ENCODE measurements around the gene KRT33B. TPM values are rescaled to one million over a fixed set of nuclear protein-coding genes. Genes with fewer than 3 reads are reported as not detected.
"Not testable (repeated sequence)": the region's sequence is repeated elsewhere in the genome, so short reads cannot be mapped to it uniquely, and the experiment has no call there.

The KRT33B gene
- total and polyA plus RNA-seq, 3 donors from 2014 or later: 0.25 TPM; not detected in 2

- Histone ChIP-seq H3K27ac (no peak overlapping the region), H3K4me1 (no peaks in the 10 kb centered on the region), H3K27me3 (no peaks in the 10 kb centered on the region), H3K9me3 (no peaks in the 10 kb centered on the region), H3K4me3 (no peak overlapping the region), H3K36me3 (ENCODE audit: low read depth, missing control alignments) (no peaks in the 10 kb centered on the region)
- no peak for DNase-seq
- TF ChIP-seq POLR2A (IDR thresholded peaks at IDR 0.05) (no peak), CTCF (IDR thresholded peaks at IDR 0.05) (no peak)
- intact Hi-C loops (cut with DNase I; ENCODE audit: low total_unique reads): no loop called here
- 91 to 92% methylated on average over 4 of the region's 4 CpGs for WGBS, 2 donors
Observed at GRCh38 chr17:41354536-41354935, 15.1 kb downstream of the KRT33B start.

GRCh38 chr17:41352597-41353366 is 16.8 kb downstream of the KRT33B start:
- no peak for TF ChIP-seq CTCF (IDR thresholded peaks at IDR 0.05)
- TF ChIP-seq POLR2A (IDR thresholded peaks at IDR 0.05): no peak
- Histone ChIP-seq H3K27ac (no peak overlapping the region), H3K36me3 (ENCODE audit: low read depth, missing control alignments) (no peaks in the 10 kb centered on the region), H3K4me3 (no peak overlapping the region), H3K9me3 (no peaks in the 10 kb centered on the region), H3K27me3 (no peaks in the 10 kb centered on the region), H3K4me1 (no peaks in the 10 kb centered on the region)
- intact Hi-C loops (cut with DNase I; ENCODE audit: low total_unique reads): no loop called here
- 85% methylated on average over 7 of the region's 7 CpGs for WGBS, 2 donors
- DNase-seq: no peak

GRCh38 chr17:41351177-41351576 is 18.4 kb downstream of the KRT33B start:
- intact Hi-C loops (cut with DNase I; ENCODE audit: low total_unique reads): no loop called here
- TF ChIP-seq CTCF (IDR thresholded peaks at IDR 0.05) (no peak), POLR2A (IDR thresholded peaks at IDR 0.05) (no peak)
- no peak overlapping the region for H3K4me3 ChIP-seq

GRCh38 chr17:41350381-41350878 is 19.2 kb downstream of the KRT33B start, which contains the start of gene KRT33A:
KRT33A (minus strand) TSS chr17:41350828; CDS start chr17:41350767, 61 bp downstream.
- 89 to 92% methylated on average over 15 to 16 of the region's 16 CpGs for WGBS, 2 donors
- intact Hi-C loops (cut with DNase I; ENCODE audit: low total_unique reads); H3K27me3 ChIP-seq; DNase-seq; H3K4me1 ChIP-seq; H3K36me3 ChIP-seq (ENCODE audit: low read depth, missing control alignments); H3K4me3 ChIP-seq; H3K27ac ChIP-seq; H3K9me3 ChIP-seq: not testable (repeated sequence)

More at GRCh38 chr17:41351177-41351576, 18.4 kb downstream of the KRT33B start:
- H3K27ac ChIP-seq: no peak overlapping the region
- H3K36me3 ChIP-seq (ENCODE audit: low read depth, missing control alignments): no peaks in the 10 kb centered on the region
- DNase-seq: no peak
- H3K4me1 ChIP-seq: no peaks in the 10 kb centered on the region
- H3K27me3 ChIP-seq: no peaks in the 10 kb centered on the region
- WGBS, 2 donors: 90 to 95% methylated on average over 2 of the region's 2 CpGs
- H3K9me3 ChIP-seq: no peaks in the 10 kb centered on the region

- DNase-seq: no peak
- no peaks in the 10 kb centered on the region for H3K4me1 ChIP-seq
- no peak for TF ChIP-seq CTCF (IDR thresholded peaks at IDR 0.05)
- no peak for TF ChIP-seq POLR2A (IDR thresholded peaks at IDR 0.05)
- WGBS, 2 donors: 84 to 87% methylated on average over 7 of the region's 7 CpGs
- no peaks in the 10 kb centered on the region for H3K27me3 ChIP-seq
- H3K4me3 ChIP-seq: no peak overlapping the region
- intact Hi-C loops (cut with DNase I; ENCODE audit: low total_unique reads): no loop called here
- no peaks in the 10 kb centered on the region for H3K9me3 ChIP-seq
- H3K36me3 ChIP-seq (ENCODE audit: low read depth, missing control alignments): no peaks in the 10 kb centered on the region
- H3K27ac ChIP-seq: no peak overlapping the region
Observed at GRCh38 chr17:41347869-41348760, 21.5 kb downstream of the KRT33B start.

GRCh38 chr17:41346421-41346820 is 23.2 kb downstream of the KRT33B start:
- H3K27ac ChIP-seq; H3K27me3 ChIP-seq; H3K36me3 ChIP-seq (ENCODE audit: low read depth, missing control alignments); H3K9me3 ChIP-seq; H3K4me1 ChIP-seq; H3K4me3 ChIP-seq; intact Hi-C loops (cut with DNase I; ENCODE audit: low total_unique reads); DNase-seq: not testable (repeated sequence)
- WGBS, 2 donors: 87 to 89% methylated on average over 14 to 16 of the region's 16 CpGs

Measured in testis (tissue), 3 donors.